HEK293 (cell line): ENCODE results near the gene SSBP2.

ENCODE experiments used
- CTCF ChIA-PET: fragments of 350-600 bp; formaldehyde crosslinking; extraction: SDS; loops from one replicate; lab custom pipeline; 2021; ENCODE audit warnings: antibody characterized with exemption; lab: Yijun Ruan, JAX
- POLR2A ChIA-PET: fragments of 300-600 bp; formaldehyde crosslinking; extraction: SDS; loops from one replicate; lab custom pipeline; 2020; ENCODE audit warnings: antibody characterized with exemption, inconsistent platforms; lab: Yijun Ruan, JAX
- H3K27ac ChIP-seq: fragments of 200-500 bp; sonication (Bioruptor generic); 2 replicates; pipeline ENCODE4 v1.5.1; 2014; ENCODE audit warnings: low read depth, low read length, control low read depth, inconsistent platforms; ENCODE audit errors: extremely low read depth
- H3K36me3 ChIP-seq, 2 experiments: fragments of 200-500 bp in 1 of 2; sonication (Bioruptor generic) in 1 of 2; 1 replicate in 1 of 2; 2 replicates in 1 of 2; pipeline ENCODE4 v1.5.1; 2014 to 2017; ENCODE audit warnings: inconsistent platforms in 2 of 2, low read length in 2 of 2; ENCODE audit not compliant: control insufficient read depth in 2 of 2, insufficient read depth in 1 of 2
- H3K4me1 ChIP-seq: fragments of 200-500 bp; sonication (Bioruptor generic); 2 replicates; pipeline ENCODE4 v1.5.1; 2014; ENCODE audit warnings: mild to moderate bottlenecking, low read length, inconsistent platforms; ENCODE audit not compliant: control insufficient read depth, insufficient read depth
- H3K4me3 ChIP-seq: 2 replicates; pipeline ENCODE4 v1.5.1; 2011; ENCODE audit warnings: low read depth, mild to moderate bottlenecking, control low read depth, low read length, moderate library complexity
- H3K9me3 ChIP-seq: fragments of 200-500 bp; sonication (Bioruptor generic); 2 replicates; pipeline ENCODE4 v1.5.1; 2014; ENCODE audit warnings: low read depth, low read length, inconsistent platforms; ENCODE audit not compliant: control insufficient read depth, insufficient read depth
- AEBP2 ChIP-seq: fragments of 450-650 bp; formaldehyde crosslinking; IDR thresholded peaks from 2 replicates; pipeline ENCODE4 v1.5.1; 2016; ENCODE audit warnings: missing biosample characterization, missing genetic modification characterization, borderline replicate concordance
- GFI1B ChIP-seq: fragments of 450-650 bp; formaldehyde crosslinking; IDR thresholded peaks from 2 replicates; pipeline ENCODE4 v1.5.1; 2016; ENCODE audit warnings: missing biosample characterization, missing genetic modification characterization
- IKZF3 ChIP-seq: fragments of 450-650 bp; IDR thresholded peaks from 2 replicates; pipeline ENCODE4 v1.5.0; 2018; ENCODE audit warnings: missing biosample characterization, mild to moderate bottlenecking, missing genetic modification characterization, moderate library complexity
- KLF1 ChIP-seq: fragments of 450-650 bp; formaldehyde crosslinking; IDR thresholded peaks from 2 replicates; pipeline ENCODE4 v1.5.1; 2016; ENCODE audit warnings: missing biosample characterization, missing genetic modification characterization
- OSR2 ChIP-seq: fragments of 450-650 bp; formaldehyde crosslinking; IDR thresholded peaks from 2 replicates; pipeline ENCODE4 v1.5.1; 2016; ENCODE audit warnings: missing biosample characterization, missing genetic modification characterization
- PATZ1 ChIP-seq: fragments of 450-650 bp; formaldehyde crosslinking; IDR thresholded peaks from 2 replicates; pipeline ENCODE4 v1.5.1; 2016; ENCODE audit warnings: missing biosample characterization, missing genetic modification characterization
- SP2 ChIP-seq: fragments of 450-650 bp; formaldehyde crosslinking; IDR thresholded peaks from 2 replicates; pipeline ENCODE4 v1.5.1; 2016; ENCODE audit warnings: missing biosample characterization, missing genetic modification characterization
- SP3 ChIP-seq: fragments of 450-650 bp; formaldehyde crosslinking; IDR thresholded peaks from 2 replicates; pipeline ENCODE4 v1.5.1; 2016; ENCODE audit warnings: missing biosample characterization, missing genetic modification characterization
- SP7 ChIP-seq: fragments of 450-650 bp; formaldehyde crosslinking; IDR thresholded peaks from 2 replicates; pipeline ENCODE4 v1.5.1; 2016; ENCODE audit warnings: missing biosample characterization, missing genetic modification characterization
- ZBTB48 ChIP-seq: fragments of 450-650 bp; formaldehyde crosslinking; IDR thresholded peaks from 2 replicates; pipeline ENCODE4 v1.5.1; 2016; ENCODE audit warnings: missing biosample characterization, missing genetic modification characterization
- ZEB2 ChIP-seq: fragments of 450-650 bp; formaldehyde crosslinking; IDR thresholded peaks from 2 replicates; pipeline ENCODE4 v1.5.1; 2016; ENCODE audit warnings: missing biosample characterization, missing genetic modification characterization
- ZIC2 ChIP-seq: fragments of 450-650 bp; formaldehyde crosslinking; IDR thresholded peaks from 2 replicates; pipeline ENCODE4 v1.5.1; 2016; ENCODE audit warnings: missing biosample characterization, missing genetic modification characterization
- ZNF10 ChIP-seq: fragments of 450-650 bp; formaldehyde crosslinking; IDR thresholded peaks from 2 replicates; pipeline ENCODE4 v1.5.1; 2017; ENCODE audit warnings: missing biosample characterization, missing genetic modification characterization
- ZNF18 ChIP-seq: fragments of 450-650 bp; formaldehyde crosslinking; IDR thresholded peaks from 2 replicates; pipeline ENCODE4 v1.5.1; 2016; ENCODE audit warnings: missing biosample characterization, missing genetic modification characterization
- ZNF184 ChIP-seq: fragments of 450-650 bp; IDR thresholded peaks from 2 replicates; pipeline ENCODE4 v1.5.1; 2018; ENCODE audit warnings: missing biosample characterization, mild to moderate bottlenecking, missing genetic modification characterization
- ZNF354C ChIP-seq: fragments of 450-650 bp; formaldehyde crosslinking; IDR thresholded peaks from 2 replicates; pipeline ENCODE4 v1.5.1; 2016; ENCODE audit warnings: missing biosample characterization, missing genetic modification characterization, low read depth, borderline replicate concordance
- ZNF433 ChIP-seq: fragments of 450-650 bp; formaldehyde crosslinking; IDR thresholded peaks from 2 replicates; pipeline ENCODE4 v1.5.1; 2016; ENCODE audit warnings: missing biosample characterization, missing genetic modification characterization, low read depth
- ZNF488 ChIP-seq: fragments of 450-650 bp; formaldehyde crosslinking; IDR thresholded peaks from 2 replicates; pipeline ENCODE4 v1.5.1; 2016; ENCODE audit warnings: missing biosample characterization, missing genetic modification characterization
- ZNF558 ChIP-seq: fragments of 450-650 bp; formaldehyde crosslinking; IDR thresholded peaks from 2 replicates; pipeline ENCODE4 v1.5.1; 2016; ENCODE audit warnings: missing biosample characterization, missing genetic modification characterization
- ZNF560 ChIP-seq: fragments of 450-650 bp; formaldehyde crosslinking; IDR thresholded peaks from 2 replicates; pipeline ENCODE4 v1.5.1; 2017; ENCODE audit warnings: missing biosample characterization, missing genetic modification characterization, borderline replicate concordance
- ZNF623 ChIP-seq: fragments of 450-650 bp; formaldehyde crosslinking; IDR thresholded peaks from 2 replicates; pipeline ENCODE4 v1.5.1; 2016; ENCODE audit warnings: missing biosample characterization, missing genetic modification characterization
- ZNF639 ChIP-seq: fragments of 450-650 bp; formaldehyde crosslinking; IDR thresholded peaks from 2 replicates; pipeline ENCODE4 v1.5.1; 2016; ENCODE audit warnings: missing biosample characterization, missing genetic modification characterization
- ZNF645 ChIP-seq: fragments of 450-650 bp; formaldehyde crosslinking; IDR thresholded peaks from 2 replicates; pipeline ENCODE4; 2016; ENCODE audit warnings: missing biosample characterization, missing genetic modification characterization
- ZNF776 ChIP-seq: fragments of 450-650 bp; formaldehyde crosslinking; IDR thresholded peaks from 2 replicates; pipeline ENCODE4 v1.5.0; 2017; ENCODE audit warnings: missing biosample characterization, missing genetic modification characterization, borderline replicate concordance
- ZNF837 ChIP-seq: fragments of 450-650 bp; formaldehyde crosslinking; IDR thresholded peaks from 2 replicates; pipeline ENCODE4 v1.5.1; 2016; ENCODE audit warnings: missing biosample characterization, missing genetic modification characterization
- ZSCAN23 ChIP-seq: fragments of 450-650 bp; formaldehyde crosslinking; IDR thresholded peaks from 2 replicates; pipeline ENCODE4 v1.5.1; 2016; ENCODE audit warnings: missing biosample characterization, missing genetic modification characterization
- ZSCAN4 ChIP-seq: fragments of 450-650 bp; formaldehyde crosslinking; IDR thresholded peaks from 2 replicates; pipeline ENCODE4 v1.5.1; 2017; ENCODE audit warnings: missing biosample characterization, missing genetic modification characterization
- ZXDB ChIP-seq: fragments of 450-650 bp; formaldehyde crosslinking; IDR thresholded peaks from 2 replicates; pipeline ENCODE4 v1.5.1; 2016; ENCODE audit warnings: missing biosample characterization, missing genetic modification characterization

Gene SSBP2

GRCh38 chr5:81422671-81423070 lies 328.2 kb downstream of the SSBP2 start:
- ChIA-PET POLR2A (no interaction called here), CTCF (no interaction called here)
- Histone ChIP-seq H3K27ac (no peak overlapping the region), H3K36me3 (no peaks in the 10 kb centered on the region), H3K9me3 (no peaks in the 10 kb centered on the region), H3K4me1 (peaks cover 15% of the 10 kb centered on the region), H3K4me3 (no peak overlapping the region)
- TF ChIP-seq ZNF645 = no peak
- peak; percentile 64; the same call in 1 of the 2 replicates for TF ChIP-seq ZNF184 (tag by site-specific recombination)
- no peak for TF ChIP-seq SP2 (tag by site-specific recombination)
- 0 out of 2 replicates have a peak, but pooled peaks have one; percentile 26 for TF ChIP-seq ZNF558 (tag by site-specific recombination)
- TF ChIP-seq ZNF354C (tag by site-specific recombination) = no peak
- no peak for TF ChIP-seq ZNF433
- TF ChIP-seq ZNF776 (tag by site-specific recombination) = no peak
- TF ChIP-seq ZNF560 (tag by site-specific recombination) = no peak
- 0 out of 2 replicates have a peak, but pooled peaks have one; percentile 39 for TF ChIP-seq ZNF10 (tag by site-specific recombination)
- TF ChIP-seq SP3 (tag by site-specific recombination) = 0 out of 2 replicates have a peak, but pooled peaks have one; percentile 29
- peak; percentile 80 for TF ChIP-seq ZXDB (tag by site-specific recombination)
- TF ChIP-seq ZNF488 (tag by site-specific recombination) = no peak; the same call in 1 of the 2 replicates
- TF ChIP-seq GFI1B = 0 out of 2 replicates have a peak, but pooled peaks have one; percentile 36
- peak; percentile 99 for TF ChIP-seq ZEB2
- peak; percentile 95 for TF ChIP-seq ZNF639 (tag by site-specific recombination)
- TF ChIP-seq ZIC2 (tag by site-specific recombination) = no peak
- no peak for TF ChIP-seq ZNF837 (tag by site-specific recombination)
- TF ChIP-seq AEBP2 = no peak
- TF ChIP-seq ZSCAN4 (tag by site-specific recombination) = peak; percentile 43; the same call in 1 of the 2 replicates
- TF ChIP-seq PATZ1 = peak; percentile 50
- TF ChIP-seq ZBTB48 = peak; percentile 64; the same call in 1 of the 2 replicates
- peak; percentile 55; the same call in 1 of the 2 replicates for TF ChIP-seq OSR2 (tag by site-specific recombination)
- no peak for TF ChIP-seq KLF1
- peak; percentile 59 for TF ChIP-seq IKZF3 (tag by site-specific recombination)
- no peak for TF ChIP-seq ZNF623
- TF ChIP-seq SP7 (tag by site-specific recombination) = peak; percentile 83
- peak; percentile 45; the same call in 1 of the 2 replicates for TF ChIP-seq ZSCAN23 (tag by site-specific recombination)
- TF ChIP-seq ZNF18 (tag by site-specific recombination) = no peak
